ENCODE results near the gene MAP4K4.
A peak's percentile ranks its signal among the peaks of the same experiment; 100 is the strongest.

Gene MAP4K4

GRCh38 chr2:101758001-101758400 lies 60.5 kb downstream of the MAP4K4 start:
- H3K4me3 ChIP-seq (ENCODE audit: low read depth in 1 of 2, low read length in 1 of 2): no peak overlapping the region
- TF ChIP-seq, protein P1, sequence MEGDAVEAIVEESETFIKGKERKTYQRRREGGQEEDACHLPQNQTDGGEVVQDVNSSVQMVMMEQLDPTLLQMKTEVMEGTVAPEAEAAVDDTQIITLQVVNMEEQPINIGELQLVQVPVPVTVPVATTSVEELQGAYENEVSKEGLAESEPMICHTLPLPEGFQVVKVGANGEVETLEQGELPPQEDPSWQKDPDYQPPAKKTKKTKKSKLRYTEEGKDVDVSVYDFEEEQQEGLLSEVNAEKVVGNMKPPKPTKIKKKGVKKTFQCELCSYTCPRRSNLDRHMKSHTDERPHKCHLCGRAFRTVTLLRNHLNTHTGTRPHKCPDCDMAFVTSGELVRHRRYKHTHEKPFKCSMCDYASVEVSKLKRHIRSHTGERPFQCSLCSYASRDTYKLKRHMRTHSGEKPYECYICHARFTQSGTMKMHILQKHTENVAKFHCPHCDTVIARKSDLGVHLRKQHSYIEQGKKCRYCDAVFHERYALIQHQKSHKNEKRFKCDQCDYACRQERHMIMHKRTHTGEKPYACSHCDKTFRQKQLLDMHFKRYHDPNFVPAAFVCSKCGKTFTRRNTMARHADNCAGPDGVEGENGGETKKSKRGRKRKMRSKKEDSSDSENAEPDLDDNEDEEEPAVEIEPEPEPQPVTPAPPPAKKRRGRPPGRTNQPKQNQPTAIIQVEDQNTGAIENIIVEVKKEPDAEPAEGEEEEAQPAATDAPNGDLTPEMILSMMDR (IDR thresholded peaks at IDR 0.05): no peak
- H3K9me3 ChIP-seq: no peaks in the 10 kb centered on the region
- H3K36me3 ChIP-seq: no peaks in the 10 kb centered on the region
- peaks cover 16 to 35% of the 10 kb centered on the region in 2 experiments for H3K4me1 ChIP-seq (ENCODE audit: control insufficient read depth in 1 of 2, insufficient read depth in 1 of 2, low read depth in 1 of 2, low read length in 1 of 2)
- no peaks in the 10 kb centered on the region for H3K27me3 ChIP-seq
- peak overlapping the region; percentile 28 for H3K27ac ChIP-seq

GRCh38 chr2:101759162-101759561 lies 61.7 kb downstream of the MAP4K4 start:
- no peaks in the 10 kb centered on the region for H3K9me3 ChIP-seq
- no peak overlapping the region for H3K4me3 ChIP-seq (ENCODE audit: low read depth in 1 of 2, low read length in 1 of 2)
- no peaks in the 10 kb centered on the region for H3K36me3 ChIP-seq
- TF ChIP-seq, protein P1 (IDR thresholded peaks at IDR 0.05): no peak
- no peaks in the 10 kb centered on the region for H3K27me3 ChIP-seq
- H3K4me1 ChIP-seq (ENCODE audit: control insufficient read depth in 1 of 2, insufficient read depth in 1 of 2, low read depth in 1 of 2, low read length in 1 of 2): peaks cover 26 to 43% of the 10 kb centered on the region in 2 experiments
- no peak overlapping the region for H3K27ac ChIP-seq

DNA sequence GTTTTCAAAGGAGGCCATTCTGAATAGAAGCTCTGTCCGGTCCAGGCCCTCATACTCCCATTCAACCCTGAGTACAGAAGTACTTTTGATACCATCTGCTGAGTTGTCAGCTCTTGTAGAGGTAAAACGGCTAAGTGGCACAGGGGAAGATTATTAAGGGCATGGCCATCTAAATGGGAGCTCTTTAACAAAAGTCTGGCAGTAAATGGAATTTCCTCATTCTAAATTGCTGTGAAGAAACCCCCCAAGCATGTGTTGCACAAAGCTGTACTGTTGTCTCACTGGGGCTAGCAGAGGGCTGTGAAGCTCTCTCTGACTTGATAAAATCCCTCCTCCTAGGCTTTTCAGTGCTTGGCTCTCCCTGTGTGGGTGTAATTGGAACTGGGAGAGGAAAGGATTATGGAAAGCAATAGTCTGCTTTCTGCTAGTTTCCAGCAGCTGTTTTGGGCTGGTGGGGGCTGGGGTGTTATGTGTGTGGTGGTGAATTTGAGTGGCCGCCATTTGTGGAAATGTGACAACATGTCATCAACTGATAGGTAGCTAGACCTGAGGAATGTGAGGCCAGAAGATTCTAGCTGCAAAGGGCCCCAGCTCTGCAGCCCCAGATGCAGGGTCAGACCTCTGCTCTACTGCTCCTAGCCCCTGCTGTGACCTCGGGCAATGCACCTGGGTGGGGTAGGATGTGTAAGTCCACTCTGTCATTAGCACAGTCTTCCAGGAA lies 65.1 kb downstream of the MAP4K4 start:
- TF ChIP-seq, protein P1 (IDR thresholded peaks at IDR 0.05): no peak
- Histone ChIP-seq H3K36me3 (no peaks in the 10 kb centered on the region), H3K9me3 (no peaks in the 10 kb centered on the region), H3K27me3 (no peaks in the 10 kb centered on the region), H3K27ac (peak overlapping the region; percentile 79), H3K4me3 (ENCODE audit: low read depth in 1 of 2, low read length in 1 of 2) (peak overlapping the region; percentile 25 to 30), H3K4me1 (ENCODE audit: control insufficient read depth in 1 of 2, insufficient read depth in 1 of 2, low read depth in 1 of 2, low read length in 1 of 2) (peaks cover 41 to 63% of the 10 kb centered on the region in 2 experiments)

DNA sequence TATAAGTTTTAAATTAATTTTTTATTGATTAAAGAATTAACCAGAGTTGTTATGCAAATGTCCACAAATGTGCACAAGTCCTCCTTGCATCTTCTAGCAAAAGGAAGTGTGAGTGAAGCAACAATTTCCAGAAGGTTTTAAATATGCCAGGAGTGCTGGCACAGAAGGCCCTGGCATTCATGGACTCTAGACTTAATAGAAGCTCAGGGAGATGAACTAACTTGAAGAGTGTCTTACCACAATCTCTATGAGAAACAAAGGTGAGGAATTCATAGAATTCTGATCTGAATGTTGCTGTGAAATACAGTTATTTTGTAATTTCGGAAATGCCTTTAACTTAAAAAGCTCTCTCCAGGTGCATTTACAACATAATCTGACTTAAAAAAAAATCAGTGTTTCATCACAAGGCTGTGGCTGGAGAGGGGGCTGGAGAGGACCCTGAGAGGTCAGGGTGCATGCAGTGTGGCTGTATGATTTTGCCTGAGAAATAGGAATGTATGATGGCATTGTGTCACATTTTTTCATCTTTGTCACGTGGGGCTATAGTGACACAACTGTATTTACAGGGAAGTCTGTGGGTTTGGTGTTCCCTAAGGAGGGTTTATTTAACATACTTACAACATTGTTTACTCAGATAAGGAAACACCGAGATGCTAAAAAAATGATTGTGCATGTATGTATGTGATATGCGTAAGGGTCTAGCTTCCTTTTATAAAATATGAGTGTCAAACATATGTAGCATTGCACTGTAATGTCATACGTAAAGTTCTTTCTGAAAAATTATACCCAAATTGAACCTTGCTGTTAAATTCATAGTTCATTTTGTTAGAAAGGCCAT lies 66.2 kb downstream of the MAP4K4 start:
- Histone ChIP-seq H3K4me1 (ENCODE audit: control insufficient read depth in 1 of 2, insufficient read depth in 1 of 2, low read depth in 1 of 2, low read length in 1 of 2) (peaks cover 41 to 55% of the 10 kb centered on the region in 2 experiments), H3K4me3 (ENCODE audit: low read depth in 1 of 2, low read length in 1 of 2) (peak overlapping the region; percentile 4 to 25), H3K9me3 (no peaks in the 10 kb centered on the region), H3K36me3 (no peaks in the 10 kb centered on the region), H3K27me3 (no peaks in the 10 kb centered on the region), H3K27ac (peak overlapping the region; percentile 79)
- TF ChIP-seq, protein P1 (IDR thresholded peaks at IDR 0.05): no peak

DNA sequence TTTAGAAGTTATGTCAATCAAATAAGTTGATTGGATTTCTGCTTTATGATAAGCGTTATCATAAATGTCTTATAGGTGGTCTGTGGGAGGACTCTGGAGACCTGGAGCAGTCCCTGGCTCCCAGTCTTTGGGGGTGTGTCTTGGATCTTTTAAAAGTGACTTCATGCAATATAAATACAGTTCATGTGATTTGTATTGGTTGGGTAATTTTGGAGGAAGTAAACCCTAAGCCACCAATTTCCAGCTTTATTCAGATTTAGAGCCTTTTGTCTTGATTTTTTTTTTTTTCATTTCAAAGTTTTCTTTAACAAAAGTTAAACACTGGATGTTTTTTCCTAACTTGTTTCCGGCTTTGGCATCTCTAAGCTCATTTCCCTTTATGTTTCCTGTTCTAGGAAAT lies 68.8 kb downstream of the MAP4K4 start:
- peak overlapping the region; percentile 48 for H3K27ac ChIP-seq
- TF ChIP-seq, protein P1 (IDR thresholded peaks at IDR 0.05): no peak

More for the DNA sequence above, 68.8 kb downstream of the MAP4K4 start:
- H3K4me3 ChIP-seq (ENCODE audit: low read depth in 1 of 2, low read length in 1 of 2): no peak overlapping the region
- no peaks in the 10 kb centered on the region for H3K9me3 ChIP-seq
- H3K27me3 ChIP-seq: no peaks in the 10 kb centered on the region
- peaks cover 41 to 53% of the 10 kb centered on the region in 2 experiments for H3K4me1 ChIP-seq (ENCODE audit: control insufficient read depth in 1 of 2, insufficient read depth in 1 of 2, low read depth in 1 of 2, low read length in 1 of 2)
- no peaks in the 10 kb centered on the region for H3K36me3 ChIP-seq

All from neutrophil (primary cell).